ENCODE data around the gene THG1L. TPM values are rescaled to one million over a fixed set of nuclear protein-coding genes. Genes with fewer than 3 reads are reported as not detected.

The THG1L gene
- total RNA-seq, 4 donors from 2014 or later = 10.3 to 13.9 (median 12.0) TPM

GRCh38 chr5:157710431-157710830 is 20.8 kb upstream of the THG1L start:
- 85 to 87% methylated on average over 3 of the region's 3 CpGs for WGBS, 2 donors
- Histone ChIP-seq H3K4me1 (no peaks in the 10 kb centered on the region), H3K27ac (no peak overlapping the region), H3K27me3 (no peaks in the 10 kb centered on the region), H3K9me3 (no peaks in the 10 kb centered on the region), H3K4me3 (replicated peaks in 1 of 3) (no peak overlapping the region), H3K36me3 (no peaks in the 10 kb centered on the region)
- DNase-seq = no peak
- TF ChIP-seq POLR2A (IDR thresholded peaks at IDR 0.05) (no peak), CTCF (IDR thresholded peaks at IDR 0.05) (no peak)
- intact Hi-C loops (cut with DNase I) = loop anchor here (10.0 kb wide), 1 partner anchor 266 kb away; no protein-coding TSS in a partner anchor

GRCh38 chr5:157710882-157711281 is 20.3 kb upstream of the THG1L start:
- no peaks in the 10 kb centered on the region for H3K4me1 ChIP-seq
- 68 to 72% methylated on average over 2 of the region's 2 CpGs for WGBS, 2 donors
- H3K36me3 ChIP-seq = no peaks in the 10 kb centered on the region
- H3K4me3 ChIP-seq (replicated peaks in 1 of 3) = no peak overlapping the region
- H3K27ac ChIP-seq = no peak overlapping the region
- intact Hi-C loops (cut with DNase I) = loop anchor here (10.0 kb wide), 1 partner anchor 266 kb away; no protein-coding TSS in a partner anchor
- H3K27me3 ChIP-seq = no peaks in the 10 kb centered on the region
- no peak for DNase-seq
- no peaks in the 10 kb centered on the region for H3K9me3 ChIP-seq
- TF ChIP-seq CTCF (IDR thresholded peaks at IDR 0.05) (no peak), POLR2A (IDR thresholded peaks at IDR 0.05) (no peak)

GRCh38 chr5:157713830-157714595 is 17.2 kb upstream of the THG1L start:
- no peak for DNase-seq
- no peaks in the 10 kb centered on the region for H3K36me3 ChIP-seq
- H3K4me3 ChIP-seq (replicated peaks in 1 of 3) = no peak overlapping the region
- H3K27ac ChIP-seq = no peak overlapping the region
- H3K27me3 ChIP-seq = no peaks in the 10 kb centered on the region
- 86 to 94% methylated on average over 4 of the region's 4 CpGs for WGBS, 2 donors
- peaks cover 2 to 4% of the 10 kb centered on the region in 2 donors for H3K4me1 ChIP-seq
- intact Hi-C loops (cut with DNase I) = loop anchor here (10.0 kb wide), 1 partner anchor 269 kb away; no protein-coding TSS in a partner anchor
- TF ChIP-seq CTCF (IDR thresholded peaks at IDR 0.05) = no peak
- TF ChIP-seq POLR2A (IDR thresholded peaks at IDR 0.05) = no peak
- H3K9me3 ChIP-seq = no peaks in the 10 kb centered on the region

- H3K4me3 ChIP-seq (replicated peaks in 1 of 3) = no peak overlapping the region
- no peaks in the 10 kb centered on the region for H3K36me3 ChIP-seq
- H3K9me3 ChIP-seq = no peaks in the 10 kb centered on the region
- intact Hi-C loops (cut with DNase I) = loop anchor here (10.0 kb wide), 1 partner anchor 270 kb away; no protein-coding TSS in a partner anchor
- H3K27me3 ChIP-seq = no peaks in the 10 kb centered on the region
- TF ChIP-seq POLR2A (IDR thresholded peaks at IDR 0.05) (no peak), CTCF (IDR thresholded peaks at IDR 0.05) (no peak)
- H3K4me1 ChIP-seq = peaks cover 2 to 4% of the 10 kb centered on the region in 2 donors
- no peak overlapping the region for H3K27ac ChIP-seq
- no peak for DNase-seq
These were observed 16.7 kb upstream of the THG1L start for GRCh38 chr5:157714596-157714864.

- Histone ChIP-seq H3K36me3 (no peaks in the 10 kb centered on the region), H3K9me3 (no peaks in the 10 kb centered on the region), H3K27ac (no peak overlapping the region), H3K4me3 (replicated peaks in 1 of 3) (no peak overlapping the region), H3K4me1 (peaks cover 2 to 4% of the 10 kb centered on the region in 2 donors), H3K27me3 (no peaks in the 10 kb centered on the region)
- peak; percentile 6 to 17 for DNase-seq
- intact Hi-C loops (cut with DNase I) = loop anchor here (10.0 kb wide), 1 partner anchor 274 kb away; no protein-coding TSS in a partner anchor
- TF ChIP-seq POLR2A (IDR thresholded peaks at IDR 0.05) (no peak), CTCF (IDR thresholded peaks at IDR 0.05) (peak; percentile 13 to 70 (median 49))
- WGBS, 2 donors = 1 to 5% methylated on average over 4 of the region's 4 CpGs
These were observed 12.7 kb upstream of the THG1L start for GRCh38 chr5:157718519-157718918.

All from thyroid gland (tissue), 4 donors.